Trophoblast cell (in vitro differentiated cells and primary cell): Measurements from ENCODE around the gene ATG13.
A peak's percentile ranks its signal among the peaks of the same experiment; 100 is the strongest.

Source experiments
- DNase-seq, 2 donors: peaks; one replicate each; pipeline ENCODE4 v3.0.0-alpha.2; 2016
- H2AFZ ChIP-seq: 2 replicates; pipeline ENCODE4 v1.6.1; 2013; ENCODE audit warnings: low read length, moderate library complexity, mild to moderate bottlenecking; ENCODE audit not compliant: insufficient read depth, poor library complexity
- H2AK5ac ChIP-seq: 2 replicates; pipeline ENCODE4 v1.6.1; 2013; ENCODE audit warnings: mild to moderate bottlenecking, low read length
- H2BK120ac ChIP-seq: 2 replicates; pipeline ENCODE4 v1.6.1; 2013; ENCODE audit warnings: low read length, mild to moderate bottlenecking, moderate library complexity; ENCODE audit not compliant: insufficient read depth, poor library complexity
- H2BK12ac ChIP-seq: 2 replicates; pipeline ENCODE4 v1.6.1; 2013; ENCODE audit warnings: mild to moderate bottlenecking, low read length, moderate library complexity
- H2BK5ac ChIP-seq: 2 replicates; pipeline ENCODE4 v1.6.1; 2013; ENCODE audit warnings: low read length, low read depth, moderate library complexity, mild to moderate bottlenecking; ENCODE audit not compliant: poor library complexity
- H3K14ac ChIP-seq: 2 replicates; pipeline ENCODE4 v1.6.1; 2013; ENCODE audit warnings: mild to moderate bottlenecking, low read length
- H3K18ac ChIP-seq: 2 replicates; pipeline ENCODE4 v1.6.1; 2013; ENCODE audit warnings: mild to moderate bottlenecking, low read length
- H3K23ac ChIP-seq: 2 replicates; pipeline ENCODE4 v1.6.1; 2013; ENCODE audit warnings: low read length
- H3K27ac ChIP-seq: 2 replicates; pipeline ENCODE4 v1.5.1; 2013; ENCODE audit warnings: low read depth, mild to moderate bottlenecking, inconsistent platforms, low read length, moderate library complexity
- H3K27me3 ChIP-seq: 2 replicates; pipeline ENCODE4 v1.6.1; 2013; ENCODE audit warnings: inconsistent platforms, mild to moderate bottlenecking, low read length, moderate library complexity; ENCODE audit not compliant: insufficient read depth
- H3K36me3 ChIP-seq, 2 experiments: 1 replicate in 1 of 2; 2 replicates in 1 of 2; pipeline ENCODE4 v1.6.1; 2013; ENCODE audit warnings: low read length in 2 of 2, mild to moderate bottlenecking in 2 of 2, moderate library complexity in 1 of 2; ENCODE audit not compliant: insufficient read depth in 2 of 2, control insufficient read depth in 1 of 2
- H3K4ac ChIP-seq: 2 replicates; pipeline ENCODE4 v1.6.1; 2013; ENCODE audit warnings: low read depth, mild to moderate bottlenecking, low read length, moderate library complexity
- H3K4me1 ChIP-seq, 2 experiments: 1 replicate in 1 of 2; 2 replicates in 1 of 2; pipeline ENCODE4 v1.6.1; 2013; ENCODE audit warnings: low read length in 2 of 2, mild to moderate bottlenecking in 2 of 2, moderate library complexity in 1 of 2; ENCODE audit not compliant: insufficient read depth in 2 of 2, control insufficient read depth in 1 of 2
- H3K4me2 ChIP-seq: 2 replicates; pipeline ENCODE4 v1.6.1; 2013; ENCODE audit warnings: inconsistent platforms, mild to moderate bottlenecking, low read length, moderate library complexity
- H3K4me3 ChIP-seq: 2 replicates; pipeline ENCODE4 v1.5.1; 2013; ENCODE audit warnings: mild to moderate bottlenecking, low read depth, low read length, inconsistent platforms
- H3K79me1 ChIP-seq: one replicate; pipeline ENCODE4 v1.6.1; 2013; ENCODE audit warnings: low read length
- H3K79me2 ChIP-seq: 2 replicates; pipeline ENCODE4 v1.6.1; 2013; ENCODE audit warnings: low read length, mild to moderate bottlenecking; ENCODE audit not compliant: control insufficient read depth, insufficient read depth, poor library complexity
- H3K9ac ChIP-seq: 2 replicates; pipeline ENCODE4 v1.6.1; 2013; ENCODE audit warnings: mild to moderate bottlenecking, low read length
- H3K9me3 ChIP-seq: 2 replicates; pipeline ENCODE4 v1.6.1; 2013; ENCODE audit warnings: low read depth, mild to moderate bottlenecking, control low read depth, inconsistent platforms, low read length; ENCODE audit not compliant: insufficient read depth
- H4K12ac ChIP-seq: 2 replicates; pipeline ENCODE4 v1.6.1; 2013; ENCODE audit warnings: low read depth, mild to moderate bottlenecking, low read length, moderate library complexity
- H4K8ac ChIP-seq: 2 replicates; pipeline ENCODE4 v1.6.1; 2013; ENCODE audit warnings: low read depth, mild to moderate bottlenecking, low read length, moderate library complexity
- H4K91ac ChIP-seq: one replicate; pipeline ENCODE4 v1.6.1; 2013; ENCODE audit warnings: low read depth, mild to moderate bottlenecking, low read length, moderate library complexity
- WGBS: extraction: QIAGEN DNeasy Blood & Tissue Kit; methylation state at CpG from one replicate; pipeline ENCODE4 v1.1.7; 2013; ENCODE audit warnings: missing lambda C conversion rate; ENCODE audit not compliant: insufficient read length, insufficient coverage; ENCODE audit errors: extremely low coverage; 5-methylcytosine and 5-hydroxymethylcytosine counted together

Gene ATG13

DNA sequence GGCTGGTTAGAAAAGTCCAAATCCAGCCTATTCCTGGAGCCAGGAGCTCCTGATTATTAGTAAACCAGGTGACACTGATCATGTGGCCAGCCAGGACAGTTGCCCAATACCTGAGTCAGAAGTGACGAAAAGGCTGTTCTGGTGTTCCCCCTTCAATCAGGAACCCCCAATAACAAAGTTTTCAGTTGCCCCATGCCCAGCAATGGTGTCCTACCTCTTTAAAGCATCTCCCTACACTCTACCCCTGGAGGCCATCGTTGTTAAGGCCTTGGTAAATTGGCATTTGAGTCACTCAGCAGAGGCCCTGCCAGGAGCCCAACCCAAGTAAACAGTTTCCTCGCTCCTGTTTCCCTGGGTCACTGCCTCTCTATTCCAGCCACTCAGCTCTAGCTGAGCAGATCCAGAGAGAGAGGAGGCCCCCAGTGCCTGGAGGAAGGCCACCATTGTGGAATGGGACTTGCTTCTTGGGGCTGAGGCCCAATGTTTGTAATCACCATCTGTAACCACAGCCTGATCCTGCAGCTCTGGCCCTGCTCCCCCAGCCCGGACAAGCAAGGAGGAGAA lies 58.0 kb downstream of the ATG13 start:
- H3K9me3 ChIP-seq: no peaks in the 10 kb centered on the region
- no peak overlapping the region for H3K4me3 ChIP-seq
- no CpG with 5 or more reads among the region's 4 CpGs for WGBS
- H3K9ac ChIP-seq: no peak overlapping the region
- H3K36me3 ChIP-seq: peaks cover 53 to 64% of the 10 kb centered on the region in 2 experiments
- peak overlapping the region; percentile 9 for H2BK120ac ChIP-seq
- H3K79me1 ChIP-seq: peaks cover 11% of the 10 kb centered on the region
- H3K27me3 ChIP-seq: no peaks in the 10 kb centered on the region
- H3K27ac ChIP-seq: peak overlapping the region; percentile 79
- H2AFZ ChIP-seq: peak overlapping the region; percentile 52
- peak overlapping the region; percentile 27 for H4K8ac ChIP-seq
- H2BK5ac ChIP-seq: peak overlapping the region; percentile 64
- H3K14ac ChIP-seq: peak overlapping the region; percentile 16
- H4K91ac ChIP-seq: peak overlapping the region; percentile 86
- no peak overlapping the region for H3K23ac ChIP-seq
- H3K4ac ChIP-seq: peak overlapping the region; percentile 18
- H3K79me2 ChIP-seq: no peaks in the 10 kb centered on the region
- peak overlapping the region; percentile 71 for H2BK12ac ChIP-seq
- DNase-seq: no peak
- no peak overlapping the region for H4K12ac ChIP-seq
- peak overlapping the region; percentile 27 for H3K4me2 ChIP-seq
- H3K4me1 ChIP-seq: peaks cover 17 to 20% of the 10 kb centered on the region in 2 experiments
- peak overlapping the region; percentile 36 for H3K18ac ChIP-seq
- H2AK5ac ChIP-seq: peak overlapping the region; percentile 7

DNA sequence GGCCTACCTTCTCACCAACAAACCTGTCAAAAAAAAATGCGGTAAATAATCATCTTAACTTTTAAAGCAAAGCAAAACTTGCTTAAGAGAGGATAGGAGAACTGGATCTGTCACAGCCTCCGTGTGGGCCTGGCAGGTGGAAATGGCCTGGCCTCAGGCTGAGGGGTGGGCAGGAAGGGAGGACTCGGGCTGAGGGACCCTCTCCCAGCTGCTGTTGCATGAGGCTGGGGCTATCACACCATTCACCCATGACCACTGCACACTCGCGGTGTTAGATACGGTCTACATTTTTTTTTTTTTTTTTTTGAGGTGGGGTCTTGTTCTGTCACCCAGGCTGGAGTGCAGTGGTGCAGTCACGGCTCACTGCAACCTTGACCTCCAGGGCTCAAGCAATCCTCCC lies 58.6 kb downstream of the ATG13 start:
- H3K4me3 ChIP-seq: no peak overlapping the region
- H2BK5ac ChIP-seq: peak overlapping the region; percentile 64
- no peak overlapping the region for H3K9ac ChIP-seq
- H2BK120ac ChIP-seq: peak overlapping the region; percentile 63
- no peak overlapping the region for H3K4ac ChIP-seq
- peak overlapping the region; percentile 62 for H3K14ac ChIP-seq
- H2AFZ ChIP-seq: peak overlapping the region; percentile 52
- H4K8ac ChIP-seq: peak overlapping the region; percentile 27
- no peak overlapping the region for H3K23ac ChIP-seq
- no peak for DNase-seq
- H3K79me2 ChIP-seq: no peaks in the 10 kb centered on the region
- H3K4me1 ChIP-seq: peaks cover 17 to 20% of the 10 kb centered on the region in 2 experiments
- no CpG with 5 or more reads among the region's 7 CpGs for WGBS
- peak overlapping the region; percentile 66 for H4K12ac ChIP-seq
- peaks cover 11% of the 10 kb centered on the region for H3K79me1 ChIP-seq
- H2BK12ac ChIP-seq: peak overlapping the region; percentile 71
- peaks cover 58 to 66% of the 10 kb centered on the region in 2 experiments for H3K36me3 ChIP-seq
- peak overlapping the region; percentile 55 for H3K18ac ChIP-seq
- H3K27me3 ChIP-seq: no peaks in the 10 kb centered on the region
- H2AK5ac ChIP-seq: peak overlapping the region; percentile 87
- H3K9me3 ChIP-seq: no peaks in the 10 kb centered on the region
- no peak overlapping the region for H3K4me2 ChIP-seq
- H4K91ac ChIP-seq: peak overlapping the region; percentile 86
- H3K27ac ChIP-seq: peak overlapping the region; percentile 79

DNA sequence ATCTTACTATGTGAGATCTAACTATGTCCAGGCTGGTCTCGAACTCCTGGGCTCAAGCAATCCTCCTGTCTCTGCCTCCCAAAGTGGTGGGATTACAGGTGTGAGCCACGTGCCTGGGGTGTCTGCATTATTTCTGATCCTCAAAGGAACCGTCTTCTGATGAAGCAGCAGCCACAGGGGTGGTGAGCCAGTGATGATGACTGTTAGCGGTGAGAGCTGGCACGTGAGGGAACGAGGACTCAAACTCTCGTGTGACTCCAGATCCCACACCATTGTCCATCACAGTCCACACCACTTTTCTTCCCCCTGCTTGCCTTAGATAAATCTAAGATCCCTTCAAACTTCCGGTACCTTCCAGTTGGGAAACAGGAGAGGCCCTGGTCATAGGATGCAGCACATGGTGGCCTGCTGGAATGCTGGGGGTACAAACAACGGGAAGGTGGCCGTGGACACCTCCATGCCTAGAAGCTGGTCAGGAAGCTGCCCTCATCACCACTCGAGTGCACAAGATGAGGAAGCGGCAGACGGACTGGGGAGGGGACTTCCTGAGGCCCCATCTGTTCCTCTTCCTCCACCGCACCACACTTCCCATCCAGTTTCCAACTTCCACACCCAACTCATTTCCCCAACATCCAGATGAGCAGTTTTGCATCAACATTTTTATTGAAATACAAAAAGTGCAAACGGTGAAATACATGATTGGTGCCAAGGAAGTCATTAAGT lies 59.2 kb downstream of the ATG13 start:
- no peak overlapping the region for H2BK120ac ChIP-seq
- no peak overlapping the region for H3K9ac ChIP-seq
- no CpG with 5 or more reads among the region's 15 CpGs for WGBS
- H3K23ac ChIP-seq: no peak overlapping the region
- H4K91ac ChIP-seq: no peak overlapping the region
- H3K4me1 ChIP-seq: peaks cover 17 to 20% of the 10 kb centered on the region in 2 experiments
- no peaks in the 10 kb centered on the region for H3K9me3 ChIP-seq
- no peak for DNase-seq
- no peak overlapping the region for H2AFZ ChIP-seq
- no peaks in the 10 kb centered on the region for H3K79me2 ChIP-seq
- no peak overlapping the region for H3K4ac ChIP-seq
- H3K4me3 ChIP-seq: no peak overlapping the region
- H3K36me3 ChIP-seq: peaks cover 63 to 67% of the 10 kb centered on the region in 2 experiments
- H4K12ac ChIP-seq: no peak overlapping the region
- H2AK5ac ChIP-seq: peak overlapping the region; percentile 30
- H3K79me1 ChIP-seq: peaks cover 11% of the 10 kb centered on the region
- no peaks in the 10 kb centered on the region for H3K27me3 ChIP-seq
- H2BK12ac ChIP-seq: no peak overlapping the region
- no peak overlapping the region for H2BK5ac ChIP-seq
- H4K8ac ChIP-seq: peak overlapping the region; percentile 9
- H3K14ac ChIP-seq: no peak overlapping the region
- H3K18ac ChIP-seq: no peak overlapping the region
- H3K4me2 ChIP-seq: no peak overlapping the region
- H3K27ac ChIP-seq: no peak overlapping the region

DNA sequence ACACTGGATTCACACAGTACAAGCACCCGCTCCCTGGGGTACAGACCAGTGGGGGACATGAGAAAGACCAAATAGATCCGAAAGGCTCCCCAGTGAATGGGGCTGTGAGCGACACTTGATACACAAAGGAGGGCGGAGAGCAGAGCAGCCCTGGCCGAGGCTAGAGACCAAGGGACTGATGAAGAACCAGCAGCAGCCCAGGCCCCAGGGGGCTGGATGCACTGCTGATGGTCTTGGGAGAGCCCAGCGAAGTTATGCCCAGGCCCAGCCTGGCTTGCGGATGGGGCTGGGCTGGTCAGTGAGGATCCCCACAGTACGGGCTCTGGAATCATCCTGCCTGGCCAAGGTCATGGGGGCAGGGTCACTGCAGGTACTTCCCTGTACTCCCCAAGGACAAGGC lies 59.8 kb downstream of the ATG13 start:
- Histone ChIP-seq H3K23ac (no peak overlapping the region), H3K9me3 (no peaks in the 10 kb centered on the region), H3K9ac (no peak overlapping the region), H3K4ac (no peak overlapping the region), H3K14ac (no peak overlapping the region), H4K91ac (no peak overlapping the region), H3K4me1 (peaks cover 17 to 20% of the 10 kb centered on the region in 2 experiments), H2BK120ac (no peak overlapping the region), H2AFZ (no peak overlapping the region), H3K27me3 (no peaks in the 10 kb centered on the region), H3K79me2 (no peaks in the 10 kb centered on the region), H3K4me3 (no peak overlapping the region), H3K4me2 (no peak overlapping the region), H4K8ac (no peak overlapping the region), H4K12ac (no peak overlapping the region), H2BK12ac (no peak overlapping the region), H2AK5ac (no peak overlapping the region), H3K18ac (no peak overlapping the region), H2BK5ac (no peak overlapping the region), H3K27ac (no peak overlapping the region), H3K36me3 (peaks cover 65 to 67% of the 10 kb centered on the region in 2 experiments), H3K79me1 (peaks cover 11% of the 10 kb centered on the region)
- no peak for DNase-seq
- WGBS: no CpG with 5 or more reads among the region's 8 CpGs
